Stimulated activated naive CD4-positive, alpha-beta T cell (primary cell): ENCODE measurements around the gene XPO6.

Experiments used
- DNase-seq, 6 experiments: peaks; one replicate each; lab custom pipeline; 2025; lab: John Stamatoyannopoulos, UW

The XPO6 gene

DNA sequence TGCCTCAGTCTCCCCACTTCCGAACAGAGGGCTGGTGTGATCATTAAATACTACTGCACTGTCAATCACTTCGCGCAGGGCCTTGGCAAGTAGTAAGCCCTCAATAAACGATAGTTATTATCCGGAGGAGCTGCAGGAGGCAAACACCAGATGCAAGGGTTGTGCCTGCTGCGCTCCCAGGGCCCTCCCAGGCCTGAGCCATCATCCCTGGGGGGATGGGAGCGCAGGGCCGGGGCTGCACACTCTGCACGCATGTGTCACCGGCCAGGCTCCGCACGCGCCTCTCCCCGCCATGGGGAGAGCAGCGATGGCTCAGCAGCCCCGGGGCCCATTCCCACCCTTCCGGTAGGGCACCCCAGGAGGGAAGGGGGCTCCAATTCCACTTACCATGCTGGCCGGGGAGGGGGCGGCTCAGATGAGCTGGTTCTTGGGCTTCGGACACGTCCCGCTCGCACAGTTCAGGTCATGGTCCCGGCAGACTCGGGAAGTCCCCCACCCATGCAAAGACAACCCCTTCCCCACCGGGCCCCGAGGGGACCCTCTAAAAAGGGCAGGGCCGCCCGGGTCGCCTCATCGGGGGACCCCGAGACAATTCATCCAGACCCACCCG is 681 bp downstream of the XPO6 start:
- peak; percentile 10 to 68 (median 44) for DNase-seq

DNA sequence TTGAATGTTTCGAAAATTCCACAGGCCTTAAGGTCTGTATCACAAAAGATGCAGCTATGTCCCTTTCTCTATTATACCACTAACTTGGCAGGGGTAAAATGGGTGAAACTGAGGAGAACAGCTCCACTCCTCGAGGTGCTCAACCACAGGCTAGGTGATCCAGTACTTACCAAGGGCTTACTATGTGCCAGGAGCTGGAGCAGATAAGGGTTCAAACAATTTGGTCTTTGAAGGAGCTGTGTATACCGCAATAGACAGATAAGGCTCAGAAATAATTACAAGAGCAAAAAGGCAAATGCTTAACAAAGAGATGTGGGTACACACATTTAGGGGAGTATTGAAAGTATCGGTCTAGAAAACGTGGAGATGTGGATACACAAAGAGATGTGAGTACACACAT is 1.5 kb downstream of the XPO6 start:
- DNase-seq, result no peak

DNA sequence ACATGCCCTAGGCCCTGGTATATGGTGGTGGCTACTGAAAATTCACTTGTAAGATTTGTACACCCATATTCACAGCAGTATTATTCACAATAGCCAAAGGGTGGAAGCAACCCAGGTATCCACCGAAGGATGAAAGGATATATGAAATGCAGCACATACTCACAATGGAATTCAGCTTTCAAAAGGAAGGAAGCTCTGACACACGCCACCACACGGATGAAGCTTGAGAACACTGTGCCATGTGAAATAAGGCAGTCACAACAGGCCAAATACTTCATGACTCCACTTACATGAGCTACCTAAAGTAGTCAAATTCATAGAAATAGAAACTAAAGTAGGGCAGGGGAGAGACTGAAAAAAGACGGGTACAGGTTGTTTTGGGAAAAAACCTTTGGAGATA is 2.9 kb downstream of the XPO6 start:
- DNase-seq, result no peak

DNA sequence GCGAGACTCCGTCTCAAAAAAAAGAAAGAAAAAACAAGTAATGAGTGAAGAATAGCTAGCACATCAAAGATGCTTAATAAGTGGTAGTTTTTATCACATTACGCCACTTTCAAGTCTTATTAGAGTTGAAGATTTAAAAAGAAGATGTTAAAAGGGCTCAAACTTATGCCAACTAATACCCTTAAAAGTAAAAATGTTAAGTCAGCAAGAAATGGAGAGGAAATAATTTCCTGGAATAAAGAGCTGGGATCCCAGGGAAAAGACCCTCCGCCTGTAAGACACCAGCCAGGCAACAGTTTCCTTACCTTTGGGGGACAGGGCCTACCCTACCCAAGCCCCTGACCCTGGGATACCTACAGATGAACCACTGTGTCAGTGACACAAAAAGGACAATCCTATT is 3.6 kb downstream of the XPO6 start:
- no peak for DNase-seq

DNA sequence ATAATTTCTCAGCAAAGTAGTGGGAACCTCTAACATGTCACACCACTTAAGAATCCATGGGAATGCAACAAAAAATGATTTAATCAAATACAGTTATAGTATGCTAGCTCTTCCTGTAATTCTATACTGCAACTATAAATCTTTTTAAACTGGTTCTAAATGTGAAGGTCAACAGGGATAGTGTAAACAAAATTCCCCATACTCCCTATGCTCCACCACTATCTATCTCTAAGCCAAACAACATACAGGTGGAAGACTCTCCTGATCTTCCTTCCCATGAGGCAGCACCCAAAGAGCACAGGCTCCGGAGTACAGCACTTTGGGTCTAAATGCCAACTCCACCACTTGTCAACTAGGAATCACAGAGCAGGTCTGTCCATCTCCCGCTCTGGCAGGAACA is 4.4 kb downstream of the XPO6 start:
- no peak for DNase-seq

DNA sequence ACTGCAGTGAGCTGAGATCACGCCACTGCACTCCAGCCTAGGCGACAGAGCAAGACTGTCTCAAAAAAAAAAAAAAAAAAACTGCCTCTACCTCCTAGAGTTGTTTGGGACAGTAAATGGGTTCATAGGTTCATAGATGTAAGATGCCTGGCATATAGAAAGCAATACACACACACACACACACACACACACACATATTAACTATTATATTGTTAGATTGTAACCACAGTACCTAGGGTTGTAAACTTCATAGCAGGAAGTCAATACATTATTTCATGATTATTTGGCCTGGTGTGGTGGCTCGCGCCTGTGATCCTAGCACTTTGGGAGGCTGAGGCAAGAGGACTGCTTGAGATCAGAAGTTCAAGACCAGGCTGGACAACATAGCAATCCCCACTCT is 5.8 kb downstream of the XPO6 start:
- no peak for DNase-seq

DNA sequence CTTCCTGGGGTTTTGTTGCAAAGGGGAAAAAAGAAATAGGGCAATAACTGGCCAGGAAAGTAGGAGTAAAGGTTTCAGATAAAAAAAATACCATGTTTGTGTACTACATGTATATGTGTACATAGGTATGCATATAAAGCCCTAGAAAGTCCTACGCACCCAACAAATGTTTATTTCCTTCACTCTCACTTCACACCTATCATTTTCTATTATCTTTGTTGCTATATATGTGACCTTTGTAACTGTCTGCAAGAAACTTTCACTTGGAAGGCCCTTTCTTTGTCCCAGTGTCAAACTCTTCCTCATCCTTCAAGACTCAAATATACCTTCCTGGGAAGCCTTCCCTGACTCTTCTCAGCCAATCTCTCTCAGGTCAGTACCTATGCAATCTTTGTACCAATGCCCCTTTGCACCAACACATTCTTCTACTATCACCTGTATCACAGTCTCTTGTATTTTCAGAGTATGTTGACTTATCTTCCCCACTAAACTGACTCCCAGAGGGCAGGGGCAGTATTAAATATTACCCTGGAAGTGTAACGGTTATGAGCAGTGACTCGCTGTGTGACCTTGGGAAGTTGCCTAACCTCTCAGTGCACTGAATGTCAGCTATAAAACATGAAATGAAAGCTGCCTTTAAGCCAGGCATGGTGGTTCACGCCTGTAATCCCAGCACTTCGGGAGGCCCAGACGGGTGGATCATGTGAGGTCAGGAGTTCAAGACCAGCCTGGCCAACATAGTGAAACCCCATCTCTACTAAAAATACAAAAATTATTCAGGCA is 6.5 kb downstream of the XPO6 start:
- DNase-seq, result no peak

DNA sequence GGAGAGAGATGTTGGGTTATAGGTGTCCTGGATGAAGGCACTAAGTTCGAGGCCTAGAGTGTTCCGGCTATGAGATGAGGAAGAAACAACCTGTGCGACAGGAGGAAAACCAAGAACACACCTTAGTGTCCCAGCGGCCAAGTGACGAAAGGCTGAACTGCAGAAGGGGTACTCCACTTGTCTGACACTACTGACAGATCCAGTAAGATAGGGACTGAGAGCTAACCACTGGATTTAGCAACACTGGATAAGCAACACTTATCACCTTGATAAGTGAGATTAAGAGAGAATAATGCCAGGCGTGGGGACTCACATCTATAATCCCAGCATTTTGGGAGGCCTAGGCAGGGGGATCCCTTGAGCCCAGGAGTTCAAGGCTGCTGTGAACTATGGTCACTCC is 7.1 kb downstream of the XPO6 start:
- DNase-seq, result no peak

DNA sequence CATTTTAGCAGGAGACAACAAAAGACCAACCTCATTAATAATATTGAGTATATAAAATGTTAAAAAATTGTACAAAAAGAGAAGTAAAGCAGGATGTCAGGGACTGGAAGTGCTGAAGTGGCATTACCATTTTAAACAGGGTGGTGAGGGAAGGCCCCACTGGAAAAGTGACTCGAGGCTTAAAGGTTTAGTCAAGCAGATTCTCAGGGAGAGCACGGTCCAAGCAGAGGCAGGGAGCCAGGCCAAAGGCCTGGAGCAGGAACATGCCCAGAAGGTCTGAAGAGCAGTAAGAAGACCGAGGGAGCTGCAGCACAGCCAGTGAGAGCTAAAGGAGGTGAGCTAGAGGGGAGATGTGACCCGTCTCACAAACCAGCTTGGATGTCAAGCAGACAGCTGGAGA is 7.6 kb downstream of the XPO6 start:
- DNase-seq, result no peak

DNA sequence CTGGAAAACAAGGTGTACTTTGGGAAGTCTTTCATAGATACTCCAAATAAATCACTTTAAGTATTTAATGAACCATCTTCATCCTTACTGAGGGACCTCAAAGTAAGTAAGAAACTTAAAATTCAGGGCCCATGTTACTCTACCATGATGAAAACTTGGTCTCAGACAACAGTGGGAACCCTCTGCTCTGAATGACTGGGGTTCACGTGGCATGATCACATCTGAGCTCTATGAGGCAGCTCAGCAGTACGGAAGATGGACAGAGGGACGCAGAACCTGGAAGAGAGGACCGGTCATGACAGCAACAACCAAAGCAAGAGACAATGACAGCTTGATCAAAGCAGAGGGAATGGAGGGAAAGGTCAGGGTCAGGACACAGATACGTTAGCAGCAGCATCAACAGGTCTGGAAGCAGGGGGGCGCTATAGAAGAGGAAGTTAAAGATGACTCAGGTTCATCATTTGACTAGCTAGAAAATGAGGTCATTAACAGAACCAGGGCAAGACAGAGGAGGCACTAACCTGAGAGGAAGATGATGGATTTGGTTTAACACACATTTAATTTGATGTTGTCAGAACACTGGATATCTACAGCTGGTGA is 9.5 kb downstream of the XPO6 start:
- DNase-seq, result no peak

DNA sequence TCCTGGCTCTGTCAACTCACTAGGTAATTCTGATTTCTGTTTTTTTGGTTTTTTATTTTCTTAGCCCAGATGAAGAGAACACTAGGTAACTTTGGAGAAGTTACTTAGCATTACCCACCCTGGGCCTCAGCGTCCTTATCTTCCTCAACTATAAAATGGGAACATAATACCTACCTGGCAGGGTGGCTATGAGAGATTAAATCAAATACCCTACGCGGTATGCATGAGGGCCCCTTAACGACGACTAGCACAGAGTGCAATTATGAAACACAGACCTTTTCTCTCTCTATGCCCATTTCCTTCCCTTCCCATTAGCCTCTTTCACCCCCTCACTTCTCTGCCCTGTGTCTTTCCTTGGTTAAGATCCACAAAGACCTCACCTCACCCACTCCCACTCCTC is 11.1 kb downstream of the XPO6 start:
- no peak for DNase-seq

DNA sequence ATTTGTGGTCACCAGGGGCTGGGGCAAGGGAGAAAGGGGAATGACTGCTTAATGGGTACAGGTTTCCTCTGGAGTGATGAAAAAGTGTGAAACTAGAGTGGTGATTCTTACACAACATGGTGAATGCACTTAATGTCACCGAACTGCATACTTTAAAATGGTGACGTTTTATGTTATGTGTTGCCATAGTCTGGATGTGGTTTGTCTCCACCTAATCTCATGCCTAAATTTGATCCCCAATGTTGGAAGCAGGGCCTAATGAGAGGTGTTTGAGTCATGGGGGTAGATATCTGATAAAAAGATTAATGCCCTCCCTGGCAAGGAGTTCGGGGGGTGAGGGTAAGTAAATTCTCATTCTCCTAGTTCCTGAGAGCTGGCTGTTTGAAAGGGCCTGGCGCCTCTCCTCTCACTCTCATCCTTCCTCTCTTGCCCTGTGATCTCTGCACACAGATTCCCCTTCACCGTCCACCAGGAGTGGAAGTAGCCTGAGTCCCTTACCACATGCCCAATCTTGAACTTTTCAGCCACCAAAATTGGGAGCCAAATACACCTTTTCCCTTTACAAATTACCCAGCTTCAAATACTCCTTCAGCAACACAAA is 15.3 kb downstream of the XPO6 start:
- no peak for DNase-seq

DNA sequence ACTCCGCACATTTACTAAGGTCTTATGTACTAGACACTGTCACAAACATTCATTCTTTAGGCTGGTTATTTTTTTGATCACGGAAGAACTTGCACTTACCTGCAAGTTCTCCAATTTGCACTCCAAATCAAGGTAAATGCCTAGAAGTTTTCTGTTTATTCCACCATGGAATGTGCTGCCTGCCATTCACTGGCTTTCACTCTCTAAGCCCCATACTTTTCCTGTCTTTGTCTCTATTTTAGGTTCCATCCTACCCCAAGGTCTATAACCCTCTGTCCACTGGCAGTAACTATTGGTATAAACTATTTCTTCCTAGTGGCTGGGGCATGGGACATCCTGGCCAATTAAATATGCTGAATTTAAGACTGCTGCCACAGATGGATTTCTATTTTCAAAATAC is 15.9 kb downstream of the XPO6 start:
- no peak for DNase-seq

DNA sequence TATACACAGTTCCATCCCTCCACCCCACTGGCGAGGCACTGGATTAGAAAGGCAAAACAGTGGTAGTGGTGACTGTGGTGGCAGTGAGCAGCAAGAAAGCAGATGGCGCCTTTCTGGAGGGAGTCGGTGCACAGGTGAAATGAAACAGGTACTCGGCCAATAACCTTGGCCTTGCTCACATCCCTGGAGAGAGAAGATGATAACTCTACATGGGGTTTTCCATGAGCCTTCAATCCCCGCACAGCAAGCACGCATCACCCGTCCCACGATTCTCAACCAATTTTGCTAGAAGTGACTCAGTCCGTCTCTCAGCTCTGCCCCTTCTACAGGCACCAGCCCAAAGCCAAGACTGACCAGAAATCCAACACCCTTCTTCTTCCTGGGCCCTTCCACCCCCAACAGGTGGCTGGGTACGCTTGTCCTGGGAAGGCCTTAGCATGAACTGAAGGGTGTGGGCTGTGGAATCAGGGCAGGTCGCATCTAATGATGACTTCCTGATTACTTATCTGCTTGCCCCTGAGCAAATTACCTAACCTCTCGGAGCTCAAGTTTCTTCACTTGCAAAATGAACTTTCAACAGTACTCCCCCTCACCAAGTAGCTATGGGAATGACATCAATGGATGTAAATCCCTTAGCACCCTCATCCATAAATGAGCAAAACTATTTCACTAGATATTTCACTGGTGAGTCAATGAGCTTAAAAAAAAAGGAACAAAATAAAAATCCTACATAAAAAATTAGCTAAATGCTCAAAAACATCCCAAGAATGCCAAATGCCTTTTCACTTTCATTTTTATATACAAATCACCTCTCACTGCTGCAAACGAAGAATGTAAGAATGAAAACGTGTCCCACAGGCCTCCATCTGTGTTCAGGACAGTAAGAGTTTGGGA is 18.0 kb downstream of the XPO6 start:
- DNase-seq, result peak in 3 of 6 experiments; percentile 33 to 37 (median 34)

DNA sequence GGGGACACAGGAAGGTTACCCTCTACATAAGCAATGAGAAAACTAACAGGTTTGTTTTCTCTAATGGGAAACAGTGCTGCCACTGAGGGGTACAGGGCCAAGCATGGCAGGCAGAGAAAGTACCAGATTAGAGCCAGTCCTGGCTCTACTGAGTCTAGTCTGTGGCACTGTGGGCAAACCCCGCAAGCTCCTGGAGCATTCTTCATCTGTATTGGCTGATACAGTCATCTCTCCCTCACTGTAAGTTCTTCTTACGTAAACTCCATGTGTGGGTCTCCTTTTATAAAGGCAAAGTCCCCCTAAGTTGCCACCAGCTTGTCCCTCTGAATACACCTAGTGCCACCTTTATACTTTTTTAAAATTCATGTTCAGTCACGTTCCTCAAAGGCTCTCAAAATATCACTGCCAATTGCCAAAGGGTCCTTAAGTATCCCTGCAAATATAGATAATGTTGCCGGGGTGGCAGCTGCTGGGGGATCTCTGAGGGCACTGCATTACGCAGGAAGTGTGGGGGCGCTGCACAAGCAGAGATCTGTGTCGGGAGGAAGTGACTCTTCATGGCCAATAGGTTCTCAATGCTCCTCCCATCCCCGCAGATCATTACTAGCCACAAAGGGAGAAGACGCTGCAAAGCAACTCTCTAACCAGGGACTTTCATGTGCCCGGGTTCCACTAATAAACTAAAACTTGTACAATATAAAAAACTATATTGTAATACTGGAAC is 18.8 kb downstream of the XPO6 start:
- peak; percentile 51 to 75 (median 66) for DNase-seq

DNA sequence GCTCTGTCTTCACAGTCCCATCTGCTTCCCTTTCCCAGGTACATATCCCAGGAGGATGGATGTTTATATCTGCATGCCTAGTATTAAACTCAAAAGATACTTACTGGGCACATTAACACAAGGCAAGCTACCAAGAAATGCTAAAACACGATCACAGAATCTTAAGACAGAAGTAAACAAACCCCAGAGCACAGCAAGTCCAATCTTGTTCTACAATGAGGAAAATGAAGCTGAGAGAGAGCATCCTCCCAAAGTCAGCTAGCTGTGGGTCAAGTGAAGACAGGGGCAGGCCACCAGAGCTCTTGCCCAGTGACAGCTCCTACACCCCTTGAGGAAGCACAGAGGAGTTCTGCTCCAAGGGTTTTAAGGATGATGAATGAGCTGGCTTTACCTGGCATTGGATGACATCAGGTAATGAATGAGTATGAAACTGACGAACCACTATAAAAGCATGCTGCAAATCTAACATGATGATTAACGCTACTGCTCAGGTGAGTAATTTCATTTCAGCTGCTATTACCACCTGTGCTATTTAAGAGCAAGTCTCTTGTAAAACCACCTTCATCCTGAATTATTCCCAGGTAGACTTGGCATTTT is 20.3 kb downstream of the XPO6 start:
- DNase-seq, result no peak

DNA sequence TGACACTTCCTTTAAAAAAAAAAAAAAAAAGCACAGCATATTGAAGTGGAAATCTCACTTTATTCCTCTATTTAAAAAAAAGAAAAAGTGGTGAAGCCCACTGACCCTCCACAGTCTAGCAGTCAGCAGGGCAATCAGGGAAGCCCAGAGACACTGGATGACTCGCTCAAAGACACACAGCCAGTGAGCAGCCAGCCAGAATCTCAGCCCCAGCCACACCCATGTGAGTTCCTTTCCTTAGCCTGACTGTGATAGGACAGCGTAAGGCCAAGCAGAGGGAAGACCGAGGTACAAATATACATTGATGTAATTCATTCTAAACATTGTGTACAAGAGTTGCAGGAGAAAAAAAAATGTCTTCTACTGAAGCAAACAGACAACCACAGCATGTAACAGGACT is 22.5 kb downstream of the XPO6 start:
- no peak for DNase-seq

DNA sequence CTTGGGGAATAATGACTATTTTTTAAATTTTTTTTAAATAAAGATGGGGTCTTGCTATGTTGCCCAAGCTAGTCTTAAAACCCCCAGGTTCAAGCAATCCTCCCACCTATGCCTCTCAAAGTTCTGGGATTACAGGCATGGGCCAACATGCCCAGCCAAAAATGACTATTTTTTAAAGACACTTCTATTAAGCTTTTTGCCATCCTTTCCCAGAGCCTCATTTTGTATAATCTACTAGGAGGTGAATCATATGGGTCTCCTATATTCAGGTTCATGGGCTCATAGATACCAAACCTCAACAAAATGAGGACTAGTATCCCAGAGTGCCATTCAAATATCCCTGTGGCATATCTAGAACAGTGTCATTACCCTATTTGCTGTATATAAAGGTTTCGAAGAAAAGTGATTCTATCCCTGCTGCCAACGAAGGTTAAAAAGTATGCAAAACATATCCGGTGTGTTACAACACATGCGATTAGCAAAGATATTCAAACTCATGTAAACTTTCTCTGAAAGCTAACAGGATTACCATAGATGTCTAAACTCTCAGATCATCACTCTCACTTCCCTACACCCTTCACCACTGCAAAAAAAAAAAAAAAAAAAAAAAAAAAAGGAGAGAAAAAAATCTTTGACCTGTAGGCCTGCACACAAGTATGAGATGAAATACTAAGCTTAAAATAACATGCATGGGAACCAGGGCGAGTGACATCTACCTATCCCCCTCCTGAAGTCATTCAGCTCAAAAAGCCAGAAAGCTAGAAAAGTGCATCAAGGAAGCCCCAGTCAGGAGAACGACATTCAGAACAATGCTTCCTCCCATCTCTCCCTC is 23.5 kb downstream of the XPO6 start:
- DNase-seq, result no peak

DNA sequence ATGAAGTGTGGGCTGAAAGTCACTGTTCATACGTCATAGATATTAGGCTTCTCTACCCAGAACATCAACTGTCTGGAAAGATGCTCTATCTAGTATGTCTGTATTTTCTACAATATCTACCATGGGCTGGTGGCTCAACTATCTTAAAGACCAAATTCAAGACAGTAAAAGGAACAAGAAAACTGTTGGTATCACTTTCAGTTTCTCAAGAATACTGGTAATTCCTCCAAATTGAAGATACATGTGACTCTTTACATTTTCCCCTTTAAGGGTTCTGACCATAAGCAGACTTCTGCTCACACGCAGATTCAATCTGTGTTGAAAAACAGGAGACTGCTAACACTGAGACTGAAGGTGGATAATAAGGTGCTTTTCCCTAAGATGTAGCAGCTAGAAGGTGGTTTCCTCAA is 24.2 kb downstream of the XPO6 start:
- DNase-seq, result no peak

DNA sequence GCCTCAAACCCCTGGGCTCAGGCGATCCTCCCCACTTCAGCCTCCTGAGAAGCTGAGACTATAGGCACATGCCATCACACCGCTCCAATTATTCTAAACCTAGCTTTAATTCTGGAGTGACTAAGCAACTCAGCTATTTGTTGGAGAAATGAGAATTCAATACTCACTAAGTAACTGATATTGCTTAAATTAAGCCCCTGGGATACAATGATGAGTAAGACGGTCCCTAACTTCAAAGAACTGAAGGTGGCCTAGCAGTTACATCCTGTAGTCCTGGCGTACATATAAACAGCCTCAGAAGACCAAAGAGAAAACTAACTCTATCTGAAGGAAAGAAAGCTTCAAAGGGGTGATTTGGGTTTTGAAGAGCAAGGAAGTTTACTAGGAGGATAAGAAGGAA is 25.0 kb downstream of the XPO6 start:
- DNase-seq, result peak in 4 of 6 experiments; percentile 9 to 42 (median 22)
